ENCODE results near the gene RUNX2.

The RUNX2 gene

GRCh38 chr6:45420909-45421708, 93.0 kb downstream of the RUNX2 start:
- no peak for DNase-seq (ENCODE audit: extremely low read depth, low read depth)
- no peak for TF ChIP-seq CTCF (IDR thresholded peaks at IDR 0.05; ENCODE audit: low read depth, low read length)

DNA sequence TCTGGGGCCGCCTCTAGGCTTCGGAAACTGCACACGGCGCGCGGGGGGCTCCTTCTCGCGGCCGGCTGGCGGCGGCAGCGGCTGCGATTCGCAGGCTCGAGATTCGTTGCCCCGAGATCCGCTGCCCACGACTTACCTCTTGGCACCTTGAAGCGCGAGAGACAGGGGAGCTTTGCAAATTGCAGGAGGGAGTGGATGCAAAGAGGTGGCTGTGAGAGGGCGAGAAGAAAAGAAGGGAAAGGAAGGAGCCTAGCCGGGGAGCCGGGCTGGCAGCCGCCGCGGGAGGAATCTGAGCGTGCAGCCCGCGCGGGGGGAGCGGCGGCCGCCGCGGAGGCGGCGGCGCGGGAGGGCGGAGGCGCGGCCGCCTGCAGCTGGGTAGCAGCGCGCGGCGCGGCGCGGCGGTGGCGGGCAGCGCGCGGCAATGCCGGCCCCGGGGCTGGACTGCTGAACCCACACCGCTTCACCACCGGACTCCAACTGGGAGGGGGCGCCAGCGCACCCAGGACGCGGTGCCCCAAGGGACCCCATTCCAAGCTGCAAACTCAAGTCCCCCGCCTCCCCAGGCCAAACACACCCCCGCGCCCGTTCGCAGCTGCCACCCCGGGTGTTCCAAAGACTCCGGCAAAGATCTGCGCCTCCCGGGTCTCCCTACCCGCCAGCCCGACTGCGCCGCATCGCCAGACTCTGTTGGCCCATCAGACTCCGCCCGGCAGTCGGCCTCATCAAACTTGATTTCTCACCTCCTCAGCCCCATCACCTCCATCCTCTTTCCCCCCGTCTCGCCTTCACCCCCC, 93.8 kb downstream of the RUNX2 start:
- peak; percentile 58 for TF ChIP-seq CTCF (IDR thresholded peaks at IDR 0.05; ENCODE audit: low read depth, low read length)
- DNase-seq (ENCODE audit: extremely low read depth, low read depth) = peak; percentile 53

GRCh38 chr6:45422503-45423110, 94.5 kb downstream of the RUNX2 start:
- no peak for TF ChIP-seq CTCF (IDR thresholded peaks at IDR 0.05; ENCODE audit: low read depth, low read length)
- no peak for DNase-seq (ENCODE audit: extremely low read depth, low read depth)

- DNase-seq (ENCODE audit: extremely low read depth, low read depth) = no peak
- no peak for TF ChIP-seq CTCF (IDR thresholded peaks at IDR 0.05; ENCODE audit: low read depth, low read length)
Measured at GRCh38 chr6:45423111-45423823, 95.1 kb downstream of the RUNX2 start.

- DNase-seq (ENCODE audit: extremely low read depth, low read depth) = no peak
- TF ChIP-seq CTCF (IDR thresholded peaks at IDR 0.05; ENCODE audit: low read depth, low read length) = no peak
Measured at GRCh38 chr6:45423824-45424450, 95.8 kb downstream of the RUNX2 start.

DNA sequence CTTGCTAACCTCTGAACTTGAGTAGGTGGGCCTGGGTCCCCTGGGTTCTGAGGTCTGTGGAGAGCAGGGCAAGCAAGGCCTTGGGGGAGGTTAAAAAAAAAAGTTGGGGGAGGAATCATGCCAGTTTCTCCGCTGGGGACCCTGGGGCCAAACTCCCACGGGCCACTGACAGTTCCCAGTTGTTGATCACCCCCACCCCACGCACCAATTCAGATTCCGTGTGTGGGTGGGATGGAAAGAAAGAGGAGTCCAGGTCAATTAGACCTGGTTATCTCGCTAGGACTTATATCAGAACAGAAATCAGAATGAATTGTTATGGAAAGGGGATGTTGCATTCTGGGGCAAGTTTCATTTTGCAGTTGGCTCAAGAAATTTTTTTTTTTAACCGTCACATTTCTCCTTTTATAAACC, 96.3 kb downstream of the RUNX2 start:
- DNase-seq (ENCODE audit: extremely low read depth, low read depth) = no peak
- no peak for TF ChIP-seq CTCF (IDR thresholded peaks at IDR 0.05; ENCODE audit: low read depth, low read length)
